Activated T-helper 17 cell treated with anti-CD3 and anti-CD28 coated beads, Interleukin-2, amount 50 U/mL, for 72 hours (primary cell): ENCODE data around the gene ERGIC2. TPM values are rescaled to one million over a fixed set of nuclear protein-coding genes. Genes with fewer than 3 reads are reported as not detected.

Experiments used
- ATAC-seq: fragments of 150-1000 bp; cut with Tn5 transposase; replicated peaks from 2 replicates; pipeline ENCODE4 v1.10.0; 2021; ENCODE audit warnings: mild to moderate bottlenecking, moderate library complexity
- H3K27ac Mint-ChIP-seq: one replicate; pipeline ENCODE4 v1.8.0; 2022; ENCODE audit warnings: mixed read lengths
- H3K27me3 Mint-ChIP-seq: one replicate; pipeline ENCODE4 v1.8.0; 2022; ENCODE audit warnings: mixed read lengths
- H3K36me3 Mint-ChIP-seq: one replicate; pipeline ENCODE4 v1.8.0; 2022; ENCODE audit warnings: low read depth, mild to moderate bottlenecking, mixed read lengths
- H3K4me1 Mint-ChIP-seq: one replicate; pipeline ENCODE4 v1.8.0; 2022; ENCODE audit warnings: mixed read lengths
- H3K4me3 Mint-ChIP-seq: one replicate; pipeline ENCODE4 v1.8.0; 2022; ENCODE audit warnings: mild to moderate bottlenecking, mixed read lengths
- H3K9me3 Mint-ChIP-seq: one replicate; pipeline ENCODE4 v1.8.0; 2022; ENCODE audit warnings: mixed read lengths
- total RNA-seq, 2 donors: library from RNA; stranded (reverse); gene quantifications; one replicate each; pipeline ENCODE4 v1.2.3, GENCODE V29; 2022

The ERGIC2 gene, protein sequence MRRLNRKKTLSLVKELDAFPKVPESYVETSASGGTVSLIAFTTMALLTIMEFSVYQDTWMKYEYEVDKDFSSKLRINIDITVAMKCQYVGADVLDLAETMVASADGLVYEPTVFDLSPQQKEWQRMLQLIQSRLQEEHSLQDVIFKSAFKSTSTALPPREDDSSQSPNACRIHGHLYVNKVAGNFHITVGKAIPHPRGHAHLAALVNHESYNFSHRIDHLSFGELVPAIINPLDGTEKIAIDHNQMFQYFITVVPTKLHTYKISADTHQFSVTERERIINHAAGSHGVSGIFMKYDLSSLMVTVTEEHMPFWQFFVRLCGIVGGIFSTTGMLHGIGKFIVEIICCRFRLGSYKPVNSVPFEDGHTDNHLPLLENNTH
- total RNA-seq = 10 to 100 TPM; 78.8 to 96.6 TPM

DNA sequence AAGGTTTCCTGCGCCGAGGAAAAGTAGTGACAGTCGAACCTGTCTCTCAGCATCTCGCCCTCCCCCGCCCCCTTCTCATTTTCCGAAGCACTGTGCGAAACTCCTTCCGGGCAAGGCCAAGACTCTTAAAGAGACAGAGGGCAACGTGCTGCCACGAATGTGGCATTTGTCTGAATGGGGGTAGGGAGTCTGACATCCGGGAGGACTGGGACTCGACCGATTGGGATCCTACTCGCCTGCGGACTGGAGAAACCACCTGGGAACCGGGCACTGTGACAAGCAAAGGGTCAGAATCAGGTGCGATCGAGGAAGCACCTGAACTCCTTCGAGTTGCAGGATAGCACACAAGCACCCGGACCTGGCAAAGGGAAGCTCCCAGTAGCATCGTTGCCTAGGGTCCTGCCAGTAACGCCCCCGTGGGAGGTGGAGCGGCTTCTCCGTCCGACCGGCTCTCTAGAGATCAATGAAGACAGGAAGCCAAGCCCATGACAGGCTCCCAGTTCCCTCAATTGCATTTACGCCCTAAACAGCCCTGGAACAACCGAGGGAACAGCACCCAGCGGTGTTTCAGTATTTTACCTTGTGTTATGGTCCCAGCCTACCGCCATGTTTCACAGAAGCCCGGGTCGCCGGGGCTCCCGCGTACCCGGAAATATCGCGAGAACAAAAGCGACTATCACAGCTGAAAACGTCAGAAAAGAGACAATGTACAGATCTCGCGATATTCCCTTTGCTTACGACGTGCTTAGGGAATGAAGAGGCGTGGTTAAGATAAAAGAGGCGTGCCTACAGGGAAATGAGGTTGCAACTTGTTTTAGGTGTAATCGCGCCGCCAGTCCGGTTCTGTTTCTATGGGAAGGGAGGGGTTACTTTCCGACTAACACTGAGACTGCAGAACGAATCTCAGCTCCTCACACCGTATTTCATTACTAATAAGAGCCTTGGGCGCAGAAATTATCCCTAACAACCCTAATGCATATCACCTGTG is at the start of gene ERGIC2:
TSS of gene ERGIC2 (minus strand) at position 637 of the 988 bp plus-strand sequence. CDS start 9,539 bp downstream, outside the sequence.
- no peaks in the 10 kb centered on the region for H3K27me3 Mint-ChIP-seq
- peaks cover 12% of the 10 kb centered on the region for H3K4me1 Mint-ChIP-seq
- H3K36me3 Mint-ChIP-seq = peaks cover 46% of the 10 kb centered on the region
- peak within 1 kb of the TSS; percentile 91 for H3K27ac Mint-ChIP-seq
- peak; percentile 94 for ATAC-seq
- no peaks in the 10 kb centered on the region for H3K9me3 Mint-ChIP-seq
- H3K4me3 Mint-ChIP-seq = peak within 1 kb of the TSS; percentile 86

DNA sequence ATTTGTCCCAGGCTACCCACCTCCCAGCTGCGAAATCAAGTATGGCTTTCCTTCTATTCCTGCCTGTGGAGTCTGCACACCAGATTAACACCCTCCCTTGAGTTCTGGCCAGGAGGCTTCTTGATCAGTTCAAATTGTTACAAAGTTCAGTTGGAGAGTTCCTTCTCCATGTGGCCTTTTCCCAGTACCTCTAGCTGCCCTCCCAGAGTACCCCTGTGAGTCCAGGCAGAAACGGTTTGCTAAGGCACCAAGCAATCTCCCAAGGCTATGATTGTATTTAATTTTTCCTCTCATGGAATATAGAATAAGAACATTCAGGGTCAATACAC is 49.7 kb upstream of the ERGIC2 start:
- Mint-ChIP-seq H3K4me3 (no peak overlapping the region), H3K36me3 (no peaks in the 10 kb centered on the region), H3K27ac (no peak overlapping the region), H3K4me1 (no peaks in the 10 kb centered on the region), H3K9me3 (no peaks in the 10 kb centered on the region), H3K27me3 (peaks cover 6% of the 10 kb centered on the region)
- ATAC-seq = no peak

DNA sequence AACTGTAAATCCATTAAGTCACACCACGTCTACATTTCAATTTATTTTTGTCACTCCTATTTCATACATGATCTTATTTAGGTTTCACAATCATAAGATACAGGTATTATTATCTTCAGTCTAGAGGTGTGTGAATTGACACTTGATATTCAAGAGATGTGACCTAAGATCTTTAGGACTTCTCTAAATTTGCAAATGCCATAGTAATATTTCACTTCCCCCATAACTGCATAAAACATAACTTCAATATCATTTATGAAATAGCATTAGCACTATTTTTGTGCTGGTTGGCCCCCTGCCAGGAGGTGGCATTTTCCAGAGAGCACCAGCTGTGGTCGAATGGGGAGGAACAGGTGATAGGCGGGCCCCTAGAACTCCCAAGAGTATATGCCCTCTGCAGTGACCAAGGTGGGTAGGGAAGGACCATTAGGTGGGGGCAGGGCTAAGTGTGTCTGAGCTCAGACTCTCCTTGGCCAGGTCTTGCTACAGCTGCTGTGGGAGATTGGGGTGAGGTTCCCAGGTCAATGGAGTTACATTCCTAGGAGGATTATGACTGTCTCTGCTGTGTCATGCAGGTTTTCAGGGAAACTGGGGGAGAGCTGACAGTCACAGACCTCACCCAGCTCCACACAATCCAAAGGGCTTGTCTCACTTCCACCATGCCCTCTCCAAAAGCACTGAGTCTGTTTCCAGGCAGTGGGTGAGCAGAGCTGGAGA is 49.2 kb upstream of the ERGIC2 start:
- H3K4me1 Mint-ChIP-seq = no peaks in the 10 kb centered on the region
- no peak for ATAC-seq
- H3K9me3 Mint-ChIP-seq = no peaks in the 10 kb centered on the region
- no peak overlapping the region for H3K4me3 Mint-ChIP-seq
- peaks cover 6% of the 10 kb centered on the region for H3K27me3 Mint-ChIP-seq
- H3K27ac Mint-ChIP-seq = no peak overlapping the region
- no peaks in the 10 kb centered on the region for H3K36me3 Mint-ChIP-seq

DNA sequence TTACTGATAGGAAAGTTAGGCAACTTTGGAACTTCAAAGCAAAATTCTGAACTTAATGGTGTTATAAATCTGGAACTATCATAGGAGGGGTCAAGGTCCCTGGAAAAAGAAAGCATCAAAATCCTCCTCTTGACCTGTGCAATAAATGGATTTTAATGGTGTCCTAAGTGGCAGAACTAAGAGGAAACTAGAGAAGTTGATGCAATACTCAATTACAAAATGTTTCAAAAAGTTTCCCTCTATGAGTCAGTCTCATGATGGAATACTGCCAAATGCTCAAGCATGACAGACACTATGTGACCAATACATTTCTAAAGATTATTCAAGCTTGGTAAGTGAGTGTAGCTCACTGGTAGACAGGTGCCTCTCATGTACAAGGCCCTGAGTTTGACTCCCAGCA is 47.7 kb upstream of the ERGIC2 start:
- no peaks in the 10 kb centered on the region for H3K36me3 Mint-ChIP-seq
- ATAC-seq = peak; percentile 59
- H3K4me3 Mint-ChIP-seq = no peak overlapping the region
- no peaks in the 10 kb centered on the region for H3K4me1 Mint-ChIP-seq
- peaks cover 10% of the 10 kb centered on the region for H3K27me3 Mint-ChIP-seq
- no peaks in the 10 kb centered on the region for H3K9me3 Mint-ChIP-seq
- no peak overlapping the region for H3K27ac Mint-ChIP-seq

DNA sequence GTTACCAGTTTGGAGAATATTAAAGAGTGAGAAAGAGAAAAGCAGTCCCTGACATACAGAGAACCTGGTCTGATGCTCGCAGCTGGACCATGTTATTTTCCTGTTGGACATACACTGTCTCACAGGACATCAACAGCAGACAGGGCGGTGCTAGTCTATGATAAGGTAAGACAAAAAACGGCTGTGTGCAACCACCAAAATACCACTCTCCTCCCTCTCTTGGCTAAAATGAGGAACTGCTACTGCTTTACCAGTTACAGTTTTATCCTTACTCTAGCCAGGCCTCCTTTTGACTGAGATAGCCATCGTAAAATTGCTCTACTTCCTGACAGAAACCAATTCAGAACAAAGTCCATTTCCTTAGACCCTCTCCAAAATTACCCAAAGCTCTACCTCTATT is 47.0 kb upstream of the ERGIC2 start:
- H3K9me3 Mint-ChIP-seq = no peaks in the 10 kb centered on the region
- no peak overlapping the region for H3K27ac Mint-ChIP-seq
- no peaks in the 10 kb centered on the region for H3K4me1 Mint-ChIP-seq
- no peaks in the 10 kb centered on the region for H3K36me3 Mint-ChIP-seq
- no peak for ATAC-seq
- H3K27me3 Mint-ChIP-seq = peaks cover 17% of the 10 kb centered on the region
- H3K4me3 Mint-ChIP-seq = no peak overlapping the region

DNA sequence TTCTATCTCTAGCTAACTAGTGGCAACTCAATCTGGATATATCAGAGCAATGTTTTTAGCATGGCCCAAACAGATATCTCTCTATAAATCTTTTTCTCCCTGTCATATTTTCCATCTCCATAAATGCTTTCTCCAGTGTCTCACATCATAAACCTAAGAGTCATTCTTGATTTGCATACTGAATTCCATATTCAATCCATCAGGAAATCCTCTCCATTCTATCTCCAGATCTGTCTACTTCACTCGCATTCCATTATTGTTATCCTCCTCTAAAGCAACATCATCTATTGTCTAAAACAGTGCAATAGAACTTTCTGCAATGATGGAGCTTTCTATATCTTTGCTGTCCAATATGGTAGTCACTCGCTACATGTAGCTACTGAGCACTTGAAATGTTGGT is 45.5 kb upstream of the ERGIC2 start:
- Mint-ChIP-seq H3K9me3 (no peaks in the 10 kb centered on the region), H3K4me3 (no peak overlapping the region), H3K27ac (no peak overlapping the region), H3K36me3 (no peaks in the 10 kb centered on the region), H3K4me1 (no peaks in the 10 kb centered on the region), H3K27me3 (peaks cover 14% of the 10 kb centered on the region)
- no peak for ATAC-seq

DNA sequence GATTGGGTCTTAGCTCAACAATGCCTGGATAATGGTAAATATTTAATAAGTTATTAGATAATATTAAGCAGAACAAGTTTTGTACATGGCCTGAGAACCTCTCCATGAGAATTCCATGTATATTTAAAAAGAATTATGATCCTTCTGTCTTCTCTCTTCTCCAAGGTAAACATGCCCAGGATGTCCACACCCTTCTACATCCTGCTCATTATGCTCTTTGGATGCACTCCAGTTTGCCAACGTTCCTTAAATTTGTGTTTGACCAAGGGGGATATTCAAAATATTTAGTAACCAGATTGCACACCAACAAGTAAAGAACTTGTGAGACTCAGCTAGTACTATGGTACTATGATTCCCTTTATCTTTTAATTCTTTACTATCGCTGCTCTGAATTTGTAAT is 44.8 kb upstream of the ERGIC2 start:
- no peaks in the 10 kb centered on the region for H3K9me3 Mint-ChIP-seq
- no peaks in the 10 kb centered on the region for H3K36me3 Mint-ChIP-seq
- no peak for ATAC-seq
- H3K4me3 Mint-ChIP-seq = no peak overlapping the region
- no peaks in the 10 kb centered on the region for H3K4me1 Mint-ChIP-seq
- peaks cover 14% of the 10 kb centered on the region for H3K27me3 Mint-ChIP-seq
- H3K27ac Mint-ChIP-seq = no peak overlapping the region

DNA sequence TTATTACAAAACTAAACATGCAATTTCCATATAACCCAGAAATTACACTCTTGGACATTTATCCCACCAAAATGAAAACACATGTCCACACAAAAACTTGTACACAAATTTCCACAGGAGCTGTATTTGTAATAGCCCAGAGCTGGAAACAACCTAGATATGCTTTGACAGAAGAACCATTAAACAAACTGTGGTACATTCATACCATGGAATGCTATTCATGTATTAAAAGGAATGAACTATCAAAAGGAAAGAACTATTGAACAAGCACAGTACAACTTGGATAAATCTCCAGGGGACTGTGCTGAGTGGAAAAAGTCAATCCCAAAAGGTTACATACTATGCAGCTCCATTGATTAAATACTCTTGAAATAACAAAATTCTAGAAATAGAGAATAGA is 35.8 kb upstream of the ERGIC2 start:
- H3K4me3 Mint-ChIP-seq = no peak overlapping the region
- no peak overlapping the region for H3K27ac Mint-ChIP-seq
- no peaks in the 10 kb centered on the region for H3K4me1 Mint-ChIP-seq
- peaks cover 31% of the 10 kb centered on the region for H3K27me3 Mint-ChIP-seq
- H3K36me3 Mint-ChIP-seq = no peaks in the 10 kb centered on the region
- no peak for ATAC-seq
- no peaks in the 10 kb centered on the region for H3K9me3 Mint-ChIP-seq

DNA sequence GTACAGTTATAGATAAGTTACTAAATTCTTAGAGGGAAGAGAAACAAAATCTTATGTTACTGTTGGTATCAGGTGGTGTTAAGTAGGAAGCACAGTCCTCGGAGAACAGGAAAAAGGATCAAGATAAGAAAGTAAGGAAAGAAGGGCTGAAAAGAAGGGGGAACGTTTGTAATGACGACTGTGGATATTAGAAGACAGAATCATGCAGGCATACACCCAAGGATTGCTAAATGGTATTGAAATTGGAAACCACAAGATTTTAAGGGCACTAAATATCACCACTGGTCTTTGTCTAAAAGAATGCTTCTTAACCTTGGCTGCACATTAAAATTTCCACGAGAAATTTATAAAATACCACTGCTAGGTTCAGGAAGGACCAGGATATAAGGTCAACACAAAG is 34.1 kb upstream of the ERGIC2 start:
- H3K9me3 Mint-ChIP-seq = no peaks in the 10 kb centered on the region
- no peaks in the 10 kb centered on the region for H3K36me3 Mint-ChIP-seq
- ATAC-seq = no peak
- H3K27me3 Mint-ChIP-seq = peaks cover 33% of the 10 kb centered on the region
- no peaks in the 10 kb centered on the region for H3K4me1 Mint-ChIP-seq
- no peak overlapping the region for H3K27ac Mint-ChIP-seq
- H3K4me3 Mint-ChIP-seq = no peak overlapping the region

DNA sequence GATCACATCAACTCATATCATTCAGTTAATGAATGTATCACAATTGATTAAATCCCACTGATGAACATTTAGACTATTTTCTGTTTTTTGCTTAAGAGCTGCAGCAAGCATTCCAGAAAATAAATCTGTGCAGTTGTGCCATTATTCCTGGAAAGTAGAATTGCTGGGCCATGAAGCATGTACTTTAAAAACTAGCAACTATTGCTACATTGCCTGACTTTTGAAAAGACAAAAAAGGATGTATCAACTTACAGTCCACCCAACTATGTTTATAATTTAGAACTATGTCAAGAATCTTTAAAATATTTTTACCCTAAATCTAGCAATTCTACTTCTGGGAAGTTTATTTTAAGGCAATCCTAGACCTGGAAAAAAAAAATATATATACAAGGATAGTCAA is 33.4 kb upstream of the ERGIC2 start:
- no peak overlapping the region for H3K27ac Mint-ChIP-seq
- no peaks in the 10 kb centered on the region for H3K36me3 Mint-ChIP-seq
- H3K9me3 Mint-ChIP-seq = no peaks in the 10 kb centered on the region
- H3K4me1 Mint-ChIP-seq = no peaks in the 10 kb centered on the region
- no peak for ATAC-seq
- H3K4me3 Mint-ChIP-seq = no peak overlapping the region
- peaks cover 32% of the 10 kb centered on the region for H3K27me3 Mint-ChIP-seq

DNA sequence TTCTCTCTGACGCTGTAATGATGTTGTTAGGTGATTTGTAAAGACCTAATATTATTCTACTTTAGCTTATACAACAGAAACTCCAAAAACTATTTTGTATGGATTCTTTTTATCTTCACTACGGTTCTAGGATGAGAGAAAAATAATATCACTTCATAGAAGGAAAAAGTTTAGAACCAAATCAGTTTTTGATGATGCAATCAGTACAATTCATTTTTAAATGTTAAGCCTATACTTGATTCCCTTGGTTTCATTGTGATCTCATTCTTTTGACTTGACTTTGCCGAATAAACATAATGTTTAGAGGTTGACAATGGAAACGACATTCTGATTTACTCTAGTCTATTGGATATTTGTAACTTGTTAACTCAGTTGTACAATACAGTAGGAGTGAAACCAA is 24.6 kb upstream of the ERGIC2 start:
- Mint-ChIP-seq H3K36me3 (no peaks in the 10 kb centered on the region), H3K4me1 (no peaks in the 10 kb centered on the region), H3K27me3 (peaks cover 4% of the 10 kb centered on the region), H3K4me3 (no peak overlapping the region), H3K27ac (no peak overlapping the region), H3K9me3 (no peaks in the 10 kb centered on the region)
- no peak for ATAC-seq

DNA sequence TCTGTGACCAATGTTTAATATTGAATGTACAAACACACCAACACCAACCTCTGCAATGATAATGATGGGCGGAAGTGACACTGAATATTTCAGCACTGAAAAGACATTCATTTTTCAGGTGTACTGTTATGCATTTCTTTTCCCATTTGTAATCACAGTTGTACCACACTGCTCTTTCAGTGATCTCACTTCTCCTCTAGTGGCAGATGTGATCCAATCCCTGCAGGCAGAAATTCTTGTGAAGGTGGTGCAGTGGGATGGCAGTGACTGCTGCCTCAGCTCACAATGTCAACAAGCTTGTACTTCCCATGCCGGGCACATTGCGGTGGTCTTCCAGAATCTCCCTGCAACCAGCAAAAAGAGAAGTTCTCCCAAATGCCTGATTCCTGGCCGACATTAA is 23.0 kb upstream of the ERGIC2 start:
- Mint-ChIP-seq H3K36me3 (no peaks in the 10 kb centered on the region), H3K27ac (no peak overlapping the region), H3K4me3 (no peak overlapping the region), H3K27me3 (peaks cover 10% of the 10 kb centered on the region), H3K4me1 (no peaks in the 10 kb centered on the region), H3K9me3 (no peaks in the 10 kb centered on the region)
- no peak for ATAC-seq

DNA sequence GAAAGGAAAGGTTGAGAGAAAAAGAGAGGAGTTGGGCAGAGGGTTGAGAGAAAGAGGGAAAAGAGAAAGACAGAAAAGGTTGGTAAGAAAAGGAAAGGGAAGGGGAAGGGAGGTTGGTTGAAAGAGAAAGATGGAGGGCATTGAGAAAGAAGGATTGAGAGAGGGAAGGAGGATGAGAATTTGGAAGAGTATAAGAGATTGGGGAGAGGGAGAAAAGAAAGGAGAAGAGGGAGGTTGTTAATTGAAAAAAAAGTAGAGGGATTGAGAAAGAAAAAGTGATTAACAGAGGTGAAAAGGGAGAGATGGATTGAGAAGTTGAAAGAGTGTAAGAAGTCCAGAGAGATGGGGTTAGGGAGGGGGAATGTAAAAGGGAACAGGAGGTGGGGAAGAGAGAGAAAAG is 21.5 kb upstream of the ERGIC2 start:
- no peaks in the 10 kb centered on the region for H3K4me1 Mint-ChIP-seq
- ATAC-seq = no peak
- H3K27ac Mint-ChIP-seq = no peak overlapping the region
- no peaks in the 10 kb centered on the region for H3K9me3 Mint-ChIP-seq
- peaks cover 15% of the 10 kb centered on the region for H3K27me3 Mint-ChIP-seq
- no peak overlapping the region for H3K4me3 Mint-ChIP-seq
- no peaks in the 10 kb centered on the region for H3K36me3 Mint-ChIP-seq

DNA sequence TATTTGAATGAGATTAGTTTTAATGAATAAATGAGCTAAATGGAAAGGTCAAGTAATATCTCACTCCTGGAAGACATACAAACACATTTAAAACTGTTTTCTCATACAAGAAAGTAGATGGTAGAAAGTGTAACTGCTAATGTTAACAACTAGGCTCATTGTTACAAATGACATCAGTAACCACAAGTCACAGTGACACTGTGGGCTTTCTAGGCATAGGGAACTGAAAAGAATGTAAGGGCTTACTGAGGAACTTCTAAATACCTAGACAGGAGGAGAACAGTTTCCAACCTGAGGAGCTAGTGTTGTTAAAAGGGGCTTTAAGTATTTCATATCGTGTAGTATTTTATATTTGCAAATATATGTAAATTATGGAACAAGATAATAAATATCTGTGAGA is 17.5 kb upstream of the ERGIC2 start:
- ATAC-seq = no peak
- no peaks in the 10 kb centered on the region for H3K36me3 Mint-ChIP-seq
- H3K4me3 Mint-ChIP-seq = no peak overlapping the region
- H3K9me3 Mint-ChIP-seq = no peaks in the 10 kb centered on the region
- H3K27ac Mint-ChIP-seq = no peak overlapping the region
- peaks cover 19% of the 10 kb centered on the region for H3K27me3 Mint-ChIP-seq
- no peaks in the 10 kb centered on the region for H3K4me1 Mint-ChIP-seq
